ENCODE measurements around the gene EXOC2. TPM values are rescaled to one million over a fixed set of nuclear protein-coding genes. Genes with fewer than 3 reads are reported as not detected.

EXOC2 gene
- total RNA-seq, 1 experiment from 2014 or later, result 62.4 TPM

DNA sequence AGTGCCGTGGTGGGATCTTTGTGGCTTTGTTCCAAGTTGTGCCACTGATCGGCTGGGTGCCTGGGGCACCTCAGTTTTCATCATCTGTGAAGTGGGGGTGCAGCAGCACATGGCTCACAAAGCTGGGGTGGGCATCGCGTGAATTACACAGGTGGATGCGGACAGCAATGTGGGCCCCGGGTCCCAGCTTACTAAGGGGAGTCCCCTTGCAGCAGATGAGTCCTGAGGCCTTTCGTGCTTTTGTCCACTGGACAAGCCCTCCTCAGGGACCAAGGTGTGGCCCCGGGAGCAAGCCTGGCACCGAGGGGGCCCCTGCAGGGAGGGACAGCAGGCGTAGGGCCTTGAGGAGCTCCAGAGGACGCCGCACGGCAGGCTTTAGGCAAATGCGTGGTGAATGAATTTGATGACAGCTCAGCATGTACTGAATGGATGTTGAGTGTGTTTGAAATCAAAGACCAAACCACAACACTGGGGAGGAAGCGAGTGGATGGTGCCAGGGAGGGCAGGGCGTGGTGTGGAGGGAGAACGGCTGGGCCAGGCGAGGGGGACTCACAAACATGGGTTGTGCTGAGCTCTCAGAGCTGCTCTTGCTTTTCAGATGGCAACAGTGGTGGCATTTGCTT lies 248.2 kb downstream of the EXOC2 start:
- DNase-seq (ENCODE audit: low spot score), result no peak

GRCh38 chr6:443621-444159 lies 249.2 kb downstream of the EXOC2 start:
- DNase-seq (ENCODE audit: low spot score), result no peak

- no peak for DNase-seq (ENCODE audit: low spot score)
These were observed 251.6 kb downstream of the EXOC2 start for GRCh38 chr6:441126-441920.

DNA sequence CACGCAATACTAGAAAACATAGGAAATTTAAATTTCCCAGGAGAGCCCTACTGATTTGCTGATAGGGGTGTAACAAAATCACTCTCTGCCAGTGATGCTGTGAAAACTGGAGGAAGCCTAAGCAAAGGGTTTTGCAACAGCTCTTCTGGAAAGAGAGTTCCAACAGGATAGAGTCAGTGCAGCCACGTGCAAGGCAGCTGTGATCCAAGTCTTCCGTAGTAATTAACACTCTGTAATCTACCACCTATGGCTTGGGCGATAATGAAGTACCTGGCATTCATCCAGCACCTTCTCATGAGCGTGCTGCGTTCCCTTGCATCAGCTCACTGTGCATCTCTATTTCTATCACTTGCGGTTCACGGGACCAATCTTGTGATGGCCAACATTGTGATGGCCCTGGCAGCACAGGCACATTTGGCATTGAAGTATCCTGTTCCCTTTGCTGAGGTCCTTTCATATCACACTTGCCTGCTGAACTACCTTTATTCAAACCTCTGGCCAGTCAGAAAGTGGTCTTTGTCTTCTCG lies 253.2 kb downstream of the EXOC2 start:
- no peak for DNase-seq (ENCODE audit: low spot score)

DNA sequence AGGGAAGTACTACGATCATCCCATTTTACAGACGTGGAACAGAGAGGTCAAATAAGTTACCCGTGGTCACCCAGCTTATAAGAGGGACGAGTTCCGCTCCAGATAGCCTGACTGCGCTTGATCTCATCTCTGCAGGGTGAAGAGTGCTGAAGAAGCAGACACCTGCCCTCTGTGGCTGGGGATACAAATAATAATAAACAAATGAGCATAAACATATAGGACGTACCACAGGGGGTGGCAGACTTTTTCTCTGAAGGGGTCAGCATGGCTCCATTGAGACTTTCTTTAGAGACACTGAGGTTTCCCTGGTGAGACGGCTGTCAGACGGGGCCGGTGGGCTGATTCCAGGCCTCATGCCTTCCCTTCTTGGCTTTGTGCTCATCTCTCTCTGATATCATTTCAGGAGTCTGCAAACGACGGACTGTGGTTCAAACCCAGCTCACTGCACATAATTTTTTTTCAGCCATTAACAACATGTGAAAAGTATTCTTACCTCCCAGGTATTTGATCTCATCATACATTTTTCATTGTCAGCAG lies 254.2 kb downstream of the EXOC2 start:
- DNase-seq (ENCODE audit: low spot score), result no peak

DNA sequence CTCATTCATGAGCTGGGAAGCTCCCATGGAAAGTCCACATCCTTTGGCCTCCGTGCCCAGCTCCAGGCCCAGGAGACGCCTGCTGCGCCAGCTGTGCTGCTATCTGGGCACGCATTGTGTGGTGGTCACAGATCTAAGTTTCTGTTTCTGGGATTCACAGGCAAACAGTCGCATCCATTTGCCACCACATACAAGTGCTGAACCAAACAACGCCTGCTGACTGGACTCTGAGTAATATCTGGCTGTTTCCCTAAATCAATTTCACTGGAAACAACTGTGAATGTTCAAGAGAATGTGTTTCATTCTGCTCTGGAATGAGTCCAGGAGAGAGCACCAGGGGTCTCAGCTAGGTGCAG lies 255.9 kb downstream of the EXOC2 start:
- DNase-seq (ENCODE audit: low spot score), result peak; percentile 29

DNA sequence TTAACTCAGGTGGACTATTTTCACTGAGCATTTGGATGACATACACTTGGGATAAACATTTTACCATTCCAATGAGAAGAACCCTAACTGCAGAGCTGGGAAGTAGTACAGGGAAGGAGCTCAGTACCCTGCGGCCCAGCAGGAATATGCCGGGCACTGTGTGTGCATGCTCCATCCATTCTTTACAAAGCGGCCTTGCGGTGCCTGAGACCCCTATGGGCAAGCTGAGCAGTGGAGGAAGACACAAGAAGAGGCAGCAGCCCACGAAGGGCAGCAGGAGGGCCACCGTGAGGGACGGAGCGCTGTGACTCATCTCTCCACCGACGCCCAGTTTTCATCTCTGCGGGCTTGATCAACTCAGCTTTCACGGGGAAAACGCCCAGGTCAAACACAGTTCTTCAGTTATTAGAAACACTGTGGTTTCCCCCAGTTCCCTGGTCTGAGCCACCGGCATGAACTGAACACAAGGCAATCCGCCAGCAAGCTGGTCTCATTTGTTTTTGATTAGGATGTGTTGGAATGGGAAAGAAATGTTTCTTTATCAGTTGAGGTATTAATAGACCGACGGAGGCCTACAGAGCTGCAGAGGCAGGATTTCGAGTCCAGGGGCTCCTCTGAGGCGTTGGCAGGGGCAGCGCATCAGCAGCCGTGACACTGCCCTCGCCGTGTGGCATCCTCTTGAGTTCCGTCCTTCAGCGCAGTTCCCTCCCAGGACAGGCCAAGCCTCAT lies 256.5 kb downstream of the EXOC2 start:
- DNase-seq (ENCODE audit: low spot score), result peak; percentile 77

DNA sequence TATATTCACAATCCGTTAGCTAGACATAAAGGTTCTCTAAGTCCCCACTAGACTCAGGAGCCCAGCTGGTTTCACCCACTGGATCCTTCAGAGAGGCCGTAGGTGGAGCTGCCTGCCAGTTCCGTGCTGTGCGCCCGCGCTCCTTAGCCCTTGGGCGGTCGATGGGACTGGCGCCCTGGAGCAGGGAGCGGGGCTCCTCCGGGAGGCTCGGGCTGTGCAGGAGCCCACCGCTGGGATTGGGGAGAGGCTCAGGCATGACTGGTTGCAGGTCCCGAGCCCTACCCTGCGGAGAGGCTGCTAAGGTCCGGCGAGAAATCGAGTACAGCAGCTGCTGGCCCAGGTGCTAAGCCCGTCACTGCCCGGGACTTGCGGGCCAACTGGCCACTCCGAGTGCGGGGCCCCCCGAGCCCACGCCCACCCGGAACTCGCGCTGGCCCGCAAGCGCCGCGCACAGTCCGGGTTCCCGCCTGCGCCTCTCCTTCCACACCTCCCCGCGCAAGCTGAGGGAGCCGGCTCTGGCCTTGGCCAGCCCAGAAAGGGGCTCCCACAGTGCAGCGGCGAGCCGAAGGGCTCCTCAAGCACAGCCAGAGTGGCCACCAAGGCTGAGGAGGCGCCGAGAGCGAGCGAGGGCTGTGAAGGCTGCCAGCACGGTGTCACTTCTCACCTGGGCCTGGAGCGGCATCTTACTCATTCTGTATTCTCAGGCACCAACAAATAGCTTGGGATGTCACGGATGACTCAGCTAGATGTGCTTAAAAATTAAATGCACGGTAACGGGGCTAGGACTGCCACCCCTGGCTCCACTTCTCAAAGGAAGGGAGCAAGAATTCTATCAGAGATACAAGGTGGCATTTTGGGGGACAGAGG lies 257.3 kb downstream of the EXOC2 start:
- no peak for DNase-seq (ENCODE audit: low spot score)

Other genes starting within 250 kb of the EXOC2 start
- gene HUS1B, start 36.0 kb downstream of the EXOC2 start, total RNA-seq (2014; rRNA removed; shearing (Covaris generic)), result 2.1 TPM in 1 of 2 replicates, not detected in the other